ENCODE measurements around the gene NR1D2.

DNA sequence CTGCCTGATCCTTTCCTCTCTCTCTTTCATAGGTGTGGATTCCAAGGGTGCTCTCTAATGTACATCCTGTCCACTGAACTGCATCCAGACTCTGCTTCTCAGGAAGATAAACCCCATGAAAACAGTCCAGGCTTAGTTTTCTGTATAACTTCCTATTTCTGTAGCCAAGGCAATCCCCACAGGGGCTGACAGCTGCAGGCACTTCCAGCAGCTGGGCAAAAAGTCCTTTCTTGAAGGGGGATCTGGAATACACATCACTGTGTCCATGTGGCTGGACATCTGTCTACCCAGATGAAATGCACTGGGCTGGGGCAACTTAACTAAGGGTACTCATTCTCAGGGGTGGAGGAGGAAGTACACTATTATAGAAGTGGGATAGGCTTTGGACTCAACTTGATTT lies 72.2 kb downstream of the NR1D2 start:
- TF ChIP-seq YY1 (IDR thresholded peaks at IDR 0.05; ENCODE audit: insufficient read depth, insufficient read length), result no peak
- TF ChIP-seq ZNF274 (IDR thresholded peaks at IDR 0.05; ENCODE audit: low read depth, low read length), result no peak
- TF ChIP-seq SUZ12 (IDR thresholded peaks at IDR 0.05; ENCODE audit: extremely low read depth, insufficient read depth, insufficient read length), result no peak

Data from NT2/D1 (cell line).